Heart left ventricle (tissue), 13 donors: ENCODE data around the gene MCF2L.
"Not testable (repeated sequence)": the region's sequence is repeated elsewhere in the genome, so short reads cannot be mapped to it uniquely, and the experiment has no call there.

Source experiments
- POLR2A ChIP-seq, 2 donors: fragments of 450-650 bp; IDR thresholded peaks; one replicate each; pipeline ENCODE4 v1.6.1; 2017; ENCODE audit warnings: antibody characterized with exemption in 2 of 2, mild to moderate bottlenecking in 2 of 2, moderate library complexity in 2 of 2
- TF ChIP-seq, protein P1 (sequence below), 12 donors: fragments of 200-600 bp; sonication (generic) in 4 of 12; IDR thresholded peaks; one replicate each; pipeline versions ENCODE4 v1.5.0 to v1.8.0; 2018 to 2022; ENCODE audit warnings: antibody characterized with exemption in 12 of 12, mild to moderate bottlenecking in 5 of 12
- donor health status: ischemic (EF 13 %, LVEDD 7.1; RV severe dilation, severe dysfunction).
- donor health status: DM: no; HTN: yes; CAD: no.
- donor health status: DM: no; HTN: no; CAD: no.
- donor health status: ischemic (EF 25% LVEDD 6.9; RV normal size, moderate dysfunction).
- donor health status: ischemic (EF 25% LVEDD 5.7; RV mildly dilated, moderate dysfunction).
- donor health status: ischemic (EF 35%, LVEDD 5.7; RV mildly dilated, moderate dysfunction).
- donor health status: nonischemic (EF 11% LVEDD 7.7; RV severe dilation, severe dysfunction).
- donor health status: DM: yes; HTN: yes; CAD: no.
- donor health status: PGD.
- donor health status: ischemic (EF 29% LVEDD 5.4; RV normal size, mild dysfunction).
- donor health status: nonischemic (EF 23%, LVEDD 6.1; RV moderate dilation, normal function).

DNA sequence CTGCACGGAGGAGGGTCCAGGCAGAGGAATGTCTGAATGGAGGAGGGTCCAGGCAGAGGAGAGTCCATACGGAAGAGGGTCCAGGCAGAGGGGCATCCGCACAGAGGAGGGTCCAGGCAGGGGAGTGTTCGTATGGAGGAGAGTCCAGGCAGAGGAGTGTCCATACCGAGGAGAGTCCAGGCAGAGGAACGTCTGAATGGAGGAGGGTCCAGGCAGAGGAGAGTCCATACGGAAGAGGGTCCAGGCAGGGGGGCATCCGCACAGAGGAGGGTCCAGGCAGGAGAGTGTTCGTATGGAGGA is 110.7 kb downstream of the MCF2L start:
- TF ChIP-seq, protein P1, sequence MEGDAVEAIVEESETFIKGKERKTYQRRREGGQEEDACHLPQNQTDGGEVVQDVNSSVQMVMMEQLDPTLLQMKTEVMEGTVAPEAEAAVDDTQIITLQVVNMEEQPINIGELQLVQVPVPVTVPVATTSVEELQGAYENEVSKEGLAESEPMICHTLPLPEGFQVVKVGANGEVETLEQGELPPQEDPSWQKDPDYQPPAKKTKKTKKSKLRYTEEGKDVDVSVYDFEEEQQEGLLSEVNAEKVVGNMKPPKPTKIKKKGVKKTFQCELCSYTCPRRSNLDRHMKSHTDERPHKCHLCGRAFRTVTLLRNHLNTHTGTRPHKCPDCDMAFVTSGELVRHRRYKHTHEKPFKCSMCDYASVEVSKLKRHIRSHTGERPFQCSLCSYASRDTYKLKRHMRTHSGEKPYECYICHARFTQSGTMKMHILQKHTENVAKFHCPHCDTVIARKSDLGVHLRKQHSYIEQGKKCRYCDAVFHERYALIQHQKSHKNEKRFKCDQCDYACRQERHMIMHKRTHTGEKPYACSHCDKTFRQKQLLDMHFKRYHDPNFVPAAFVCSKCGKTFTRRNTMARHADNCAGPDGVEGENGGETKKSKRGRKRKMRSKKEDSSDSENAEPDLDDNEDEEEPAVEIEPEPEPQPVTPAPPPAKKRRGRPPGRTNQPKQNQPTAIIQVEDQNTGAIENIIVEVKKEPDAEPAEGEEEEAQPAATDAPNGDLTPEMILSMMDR (IDR thresholded peaks at IDR 0.05): not testable (repeated sequence)
- not testable (repeated sequence) for TF ChIP-seq POLR2A (IDR thresholded peaks at IDR 0.05)
